Esophagus muscularis mucosa (tissue), 4 donors: ENCODE data around the gene GDPD2. TPM values are rescaled to one million over a fixed set of nuclear protein-coding genes. Genes with fewer than 3 reads are reported as not detected.
"Not testable (repeated sequence)": the region's sequence is repeated elsewhere in the genome, so short reads cannot be mapped to it uniquely, and the experiment has no call there.

Experiments used
- DNase-seq: peaks from one replicate; pipeline ENCODE4 v3.0.0-alpha.2; 2017; ENCODE audit errors: extremely low spot score
- H3K27ac ChIP-seq, 4 donors: fragments of 200-600 bp; sonication (generic); replicated peaks in 1 of 4; 1 replicate in 3 of 4; 2 replicates in 1 of 4; pipeline ENCODE4 v1.5.1; 2016 to 2019; ENCODE audit warnings: mild to moderate bottlenecking in 1 of 4
- H3K27me3 ChIP-seq, 4 donors: fragments of 200-600 bp; sonication (generic); one replicate each; pipeline versions ENCODE4 v1.5.1 to v1.6.0; 2016 to 2019
- H3K36me3 ChIP-seq, 4 donors: fragments of 200-600 bp; sonication (generic); one replicate each; pipeline ENCODE4 v1.5.1; 2016 to 2019
- H3K4me1 ChIP-seq, 4 donors: fragments of 200-600 bp; sonication (generic); one replicate each; pipeline ENCODE4 v1.5.1; 2016 to 2019
- H3K4me3 ChIP-seq, 4 donors: fragments of 200-600 bp; sonication (generic); 1 replicate in 2 of 4; 2 replicates in 2 of 4; pipeline ENCODE4 v1.5.1; 2016 to 2019; ENCODE audit warnings: mild to moderate bottlenecking in 4 of 4, moderate library complexity in 1 of 4
- H3K9me3 ChIP-seq, 4 donors: fragments of 200-600 bp; sonication (generic); 1 replicate in 3 of 4; 2 replicates in 1 of 4; pipeline ENCODE4 v1.5.1; 2016 to 2019
- CTCF ChIP-seq, 3 experiments: fragments of 200-600 bp in 2 of 3; fragments of 450-650 bp in 1 of 3; sonication (generic) in 2 of 3; IDR thresholded peaks; one replicate each; pipeline ENCODE4 v1.5.1; 2017 to 2019; ENCODE audit warnings: antibody characterized with exemption in 3 of 3, mild to moderate bottlenecking in 2 of 3, moderate library complexity in 1 of 3
- EP300 ChIP-seq: sonication (generic); formaldehyde crosslinking; IDR thresholded peaks from one replicate; pipeline ENCODE4 v1.6.1; 2017; ENCODE audit warnings: antibody characterized with exemption
- POLR2A ChIP-seq: fragments of 450-650 bp; IDR thresholded peaks from one replicate; pipeline ENCODE4 v1.6.1; 2017; ENCODE audit warnings: antibody characterized with exemption, moderate library complexity, mild to moderate bottlenecking, low read depth
- POLR2AphosphoS5 ChIP-seq, 2 donors: sonication (generic); formaldehyde crosslinking; IDR thresholded peaks; one replicate each; pipeline ENCODE4 v1.6.1; 2017; ENCODE audit warnings: antibody characterized with exemption in 2 of 2
- WGBS: methylation state at CpG from one replicate; pipeline ENCODE4 v1.1.5; 2018; 5-methylcytosine and 5-hydroxymethylcytosine counted together
- intact Hi-C: fragments of 100-400 bp; cut with DNase I; formaldehyde crosslinking; loops from one replicate; pipeline ENCODE4 v1.15.1; 2023
- total RNA-seq, 4 donors: library from RNA; depleted of rRNA; stranded (reverse); fragments of >200 nt; gene quantifications; one replicate each; pipeline versions ENCODE4 v1.1.0 to v1.2.1, GENCODE V29; 2016

GDPD2 gene, protein sequence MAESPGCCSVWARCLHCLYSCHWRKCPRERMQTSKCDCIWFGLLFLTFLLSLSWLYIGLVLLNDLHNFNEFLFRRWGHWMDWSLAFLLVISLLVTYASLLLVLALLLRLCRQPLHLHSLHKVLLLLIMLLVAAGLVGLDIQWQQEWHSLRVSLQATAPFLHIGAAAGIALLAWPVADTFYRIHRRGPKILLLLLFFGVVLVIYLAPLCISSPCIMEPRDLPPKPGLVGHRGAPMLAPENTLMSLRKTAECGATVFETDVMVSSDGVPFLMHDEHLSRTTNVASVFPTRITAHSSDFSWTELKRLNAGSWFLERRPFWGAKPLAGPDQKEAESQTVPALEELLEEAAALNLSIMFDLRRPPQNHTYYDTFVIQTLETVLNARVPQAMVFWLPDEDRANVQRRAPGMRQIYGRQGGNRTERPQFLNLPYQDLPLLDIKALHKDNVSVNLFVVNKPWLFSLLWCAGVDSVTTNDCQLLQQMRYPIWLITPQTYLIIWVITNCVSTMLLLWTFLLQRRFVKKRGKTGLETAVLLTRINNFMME
- not detected for total RNA-seq

- intact Hi-C loops, result no loop called here
- Histone ChIP-seq H3K27ac (no peak within 1 kb of the TSS), H3K9me3 (no peaks in the 10 kb centered on the region), H3K4me1 (no peaks in the 10 kb centered on the region), H3K27me3 (peaks cover 0 to 6% (median 2%) of the 10 kb centered on the region in 4 donors), H3K36me3 (no peaks in the 10 kb centered on the region), H3K4me3 (no peak within 1 kb of the TSS)
- WGBS, result 51% methylated on average over 8 of the region's 11 CpGs
- DNase-seq, result no peak
- no peak for TF ChIP-seq EP300
- no peak for TF ChIP-seq POLR2A
- no peak for TF ChIP-seq POLR2AphosphoS5 (IDR thresholded peaks at IDR 0.05)
- no peak for TF ChIP-seq CTCF (IDR thresholded peaks at IDR 0.05)
Observed at GRCh38 chrX:70422851-70423341, at the start of gene GDPD2. TSS of gene GDPD2 (plus strand) at chrX:70423314. CDS start at chrX:70424985, 1,671 bp downstream.

DNA sequence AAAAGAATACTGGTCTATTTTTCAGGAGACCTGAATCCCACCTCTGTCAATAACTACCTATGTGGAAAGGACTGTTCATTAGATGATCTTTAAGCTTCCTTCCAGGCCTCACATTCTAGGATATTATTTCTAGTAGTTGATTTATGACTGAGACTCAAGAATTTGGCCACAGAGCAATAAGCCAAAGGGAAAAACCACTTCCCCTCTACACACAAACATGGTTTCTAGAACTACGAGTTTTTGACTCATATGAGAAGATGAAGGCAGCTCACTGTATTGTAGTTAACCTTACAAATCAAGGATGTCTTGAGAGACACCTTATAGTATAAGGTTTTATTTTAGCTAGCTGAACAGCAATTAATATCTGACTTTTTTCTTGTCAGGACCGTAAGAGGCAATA is 36.9 kb upstream of the GDPD2 start:
- no peaks in the 10 kb centered on the region for H3K4me1 ChIP-seq
- H3K9me3 ChIP-seq, result no peaks in the 10 kb centered on the region
- H3K36me3 ChIP-seq, result no peaks in the 10 kb centered on the region
- no peak overlapping the region for H3K27ac ChIP-seq
- no peak overlapping the region for H3K4me3 ChIP-seq
- no peak for DNase-seq
- intact Hi-C loops, result no loop called here
- WGBS, result 62% methylated on average over 2 of the region's 2 CpGs
- H3K27me3 ChIP-seq, result no peaks in the 10 kb centered on the region
- no peak for TF ChIP-seq POLR2AphosphoS5 (IDR thresholded peaks at IDR 0.05)

GRCh38 chrX:70398899-70399298 is 24.2 kb upstream of the GDPD2 start:
- Histone ChIP-seq H3K4me3 (no peak overlapping the region), H3K4me1 (no peaks in the 10 kb centered on the region), H3K27ac (no peak overlapping the region), H3K27me3 (peaks cover 0 to 5% (median 0%) of the 10 kb centered on the region in 4 donors), H3K9me3 (peaks cover 0 to 4% (median 0%) of the 10 kb centered on the region in 4 donors), H3K36me3 (no peaks in the 10 kb centered on the region)
- DNase-seq, result no peak
- 65% methylated on average over 4 of the region's 4 CpGs for WGBS
- TF ChIP-seq CTCF (IDR thresholded peaks at IDR 0.05) (no peak), EP300 (no peak), POLR2AphosphoS5 (IDR thresholded peaks at IDR 0.05) (no peak), POLR2A (no peak)
- intact Hi-C loops, result no loop called here

GRCh38 chrX:70400181-70400580 is 22.9 kb upstream of the GDPD2 start:
- 100% methylated on average over 1 of the region's 3 CpGs for WGBS
- H3K4me1 ChIP-seq, H3K4me3 ChIP-seq, DNase-seq, H3K27me3 ChIP-seq, H3K36me3 ChIP-seq, intact Hi-C loops, H3K9me3 ChIP-seq, H3K27ac ChIP-seq: not testable (repeated sequence)

DNA sequence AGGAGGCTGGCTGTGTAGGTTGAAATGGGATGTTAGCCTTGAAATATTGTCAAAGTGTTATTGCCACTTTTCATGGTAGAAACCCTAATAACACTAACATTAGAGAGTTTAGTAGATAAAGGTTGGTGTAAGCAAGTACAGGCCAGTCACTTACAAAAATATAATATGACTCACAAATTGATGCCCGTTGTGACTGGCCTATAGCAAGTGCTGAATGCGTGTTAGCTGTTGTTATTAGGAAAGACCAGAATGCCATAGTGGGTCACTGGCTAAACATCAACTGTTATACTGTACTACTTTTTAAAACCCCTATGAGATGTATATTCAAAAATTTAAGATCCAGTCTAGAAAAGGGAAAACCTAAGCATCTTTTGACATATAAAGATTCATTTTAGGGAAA is 20.4 kb upstream of the GDPD2 start:
- no peaks in the 10 kb centered on the region for H3K36me3 ChIP-seq
- H3K4me3 ChIP-seq, result no peak overlapping the region
- DNase-seq, result no peak
- intact Hi-C loops, result no loop called here
- H3K9me3 ChIP-seq, result no peaks in the 10 kb centered on the region
- no peak overlapping the region for H3K27ac ChIP-seq
- no peaks in the 10 kb centered on the region for H3K4me1 ChIP-seq
- 81% methylated on average over 2 of the region's 2 CpGs for WGBS
- H3K27me3 ChIP-seq, result peaks cover 0 to 5% (median 0%) of the 10 kb centered on the region in 4 donors
- no peak for TF ChIP-seq POLR2AphosphoS5 (IDR thresholded peaks at IDR 0.05)
- no peak for TF ChIP-seq CTCF (IDR thresholded peaks at IDR 0.05)
- TF ChIP-seq EP300, result no peak
- TF ChIP-seq POLR2A, result no peak
